Tongue (tissue), 2 donors: ENCODE results near the gene QDPR. TPM values are rescaled to one million over a fixed set of nuclear protein-coding genes. Genes with fewer than 3 reads are reported as not detected.
A peak's percentile ranks its signal among the peaks of the same experiment; 100 is the strongest.
"Not testable (repeated sequence)": the region's sequence is repeated elsewhere in the genome, so short reads cannot be mapped to it uniquely, and the experiment has no call there.

Source experiments
- DNase-seq: peaks from one replicate; pipeline ENCODE4 v3.0.0-alpha.2; 2015
- total RNA-seq: library from RNA; depleted of rRNA; stranded (reverse); fragments of >200 nt; gene quantifications from one replicate; pipeline ENCODE4 v1.2.3, GENCODE V29; 2014

The QDPR gene
- total RNA-seq, 1 donor from 2014 or later, result 49.9 TPM

DNA sequence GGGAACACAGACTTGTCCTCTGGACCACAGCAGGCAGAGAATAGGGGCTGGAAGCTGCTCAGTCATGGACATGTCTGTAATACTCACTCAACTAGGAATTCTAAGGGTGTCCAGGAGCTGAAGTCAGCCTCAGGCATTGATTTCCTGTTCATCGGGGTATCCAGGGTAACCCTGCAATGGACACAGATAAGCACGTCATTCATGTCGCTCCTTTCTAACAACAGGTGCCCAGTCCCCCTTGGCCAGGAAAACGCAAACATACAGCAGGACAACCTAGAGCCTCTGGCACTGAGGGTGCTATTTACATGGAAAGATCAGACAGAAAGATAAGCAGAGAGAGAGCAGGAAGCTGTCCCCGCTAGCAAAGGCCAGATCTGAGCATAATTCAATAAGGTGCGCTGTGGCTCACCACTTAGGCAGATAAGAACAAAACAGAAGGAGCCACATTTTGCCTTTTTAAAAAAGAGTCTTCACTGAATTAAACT is 21.3 kb downstream of the QDPR start:
- DNase-seq, result no peak

DNA sequence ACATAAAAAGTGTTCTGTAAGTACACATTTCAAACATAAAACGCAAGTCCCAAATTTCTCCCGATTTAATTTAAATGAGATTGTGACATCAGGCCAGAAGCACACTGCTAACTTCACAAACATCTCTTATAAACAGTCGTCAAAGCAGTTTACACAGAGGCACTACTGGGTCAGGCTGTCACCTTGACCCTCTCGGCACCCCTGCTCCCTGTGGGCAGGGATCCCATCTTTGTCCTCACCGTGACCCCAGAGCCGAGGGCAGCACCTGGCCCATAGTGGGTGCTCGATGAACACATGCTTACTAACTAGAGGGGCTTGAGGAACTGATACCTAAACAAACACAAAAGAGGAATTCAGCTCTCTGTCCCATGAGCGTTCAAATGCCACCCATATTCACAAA is 22.2 kb downstream of the QDPR start:
- no peak for DNase-seq

DNA sequence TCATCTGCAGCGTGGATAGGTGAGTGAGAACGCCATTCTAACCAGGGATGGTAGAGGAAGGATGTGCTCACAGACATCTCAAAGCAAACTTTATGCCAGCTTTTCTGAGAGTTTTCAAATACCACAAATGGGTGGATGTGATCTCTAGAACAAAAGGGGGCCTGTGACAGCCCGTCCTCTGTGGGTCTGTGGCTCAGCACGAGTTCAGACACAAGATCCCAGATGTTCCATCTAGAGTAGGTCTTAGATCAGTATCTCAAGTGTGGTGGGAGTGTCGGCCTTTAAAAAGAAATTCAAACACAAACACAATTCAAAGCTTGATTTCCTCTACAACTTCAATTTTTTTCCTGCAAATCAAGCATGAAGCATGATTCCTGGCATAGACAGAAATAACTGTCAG is 22.8 kb downstream of the QDPR start:
- DNase-seq, result no peak

DNA sequence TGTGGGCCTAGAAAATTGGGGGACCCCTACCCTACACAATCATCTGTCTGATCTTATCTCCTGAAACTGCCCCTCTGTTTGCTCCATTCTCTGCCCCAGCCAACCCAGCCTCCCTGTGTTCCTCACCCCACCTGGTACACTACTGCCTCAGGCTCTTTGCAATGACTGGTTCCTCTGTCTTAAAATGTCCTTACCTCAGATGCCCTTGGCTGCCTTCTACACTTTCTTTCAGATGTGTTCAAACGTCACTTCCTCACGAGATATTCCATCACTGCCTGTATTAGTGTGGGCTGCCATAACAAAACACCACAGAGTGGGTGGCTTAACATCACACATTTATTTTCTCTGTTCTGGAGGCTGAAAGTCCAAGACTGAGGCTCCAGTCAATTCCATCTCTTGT is 29.2 kb downstream of the QDPR start:
- DNase-seq, result no peak

DNA sequence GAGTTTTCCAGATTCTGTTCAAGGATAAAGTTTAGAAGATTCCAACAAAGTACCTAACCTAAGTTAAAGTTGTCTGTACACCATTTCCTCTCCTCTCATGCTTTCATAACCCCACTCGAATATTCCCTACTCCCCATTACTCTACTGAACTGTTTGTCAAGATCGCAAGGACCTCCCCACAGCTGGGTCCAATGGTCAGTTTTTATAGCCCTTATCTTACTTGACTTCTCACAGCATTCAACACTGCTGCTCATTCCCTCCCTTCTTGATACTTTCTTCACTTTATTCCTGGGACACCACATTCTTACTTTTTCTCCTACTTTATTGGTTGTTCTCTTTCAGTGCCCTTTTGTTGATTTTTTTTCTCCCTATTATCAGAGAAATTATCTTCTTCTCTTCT is 30.9 kb downstream of the QDPR start:
- no peak for DNase-seq

DNA sequence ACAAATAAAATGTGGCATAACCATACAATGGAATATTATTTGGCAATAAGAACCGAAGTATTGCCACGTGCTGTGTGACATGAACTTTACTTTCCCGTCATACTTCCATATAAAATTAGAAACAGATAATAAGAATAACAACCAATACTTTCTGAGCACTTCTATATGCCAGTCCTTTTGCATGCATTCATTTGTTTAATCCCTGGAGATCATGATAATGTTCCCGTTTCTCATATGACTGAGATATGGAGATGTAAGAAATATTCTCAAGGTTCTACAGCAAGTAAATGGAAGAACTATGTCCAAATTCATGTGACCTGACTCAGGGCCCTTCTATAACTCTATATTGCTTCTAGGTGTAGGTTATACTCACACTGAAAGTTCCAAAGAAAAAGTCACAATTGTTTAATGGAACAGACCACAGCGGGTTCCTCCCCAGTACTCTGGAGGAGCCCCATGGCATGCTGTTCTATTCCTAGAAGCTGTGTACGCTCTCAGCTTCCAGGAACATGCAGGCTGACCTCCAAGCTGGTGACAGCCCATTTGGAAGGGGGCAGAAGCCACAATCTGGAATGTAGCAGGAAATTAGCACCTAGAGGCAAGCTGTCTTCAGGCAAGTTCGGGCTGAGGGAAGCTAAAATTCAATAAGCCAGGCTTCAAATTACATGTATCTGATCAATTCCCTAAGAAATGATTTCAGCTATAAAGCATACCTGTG is 31.5 kb downstream of the QDPR start:
- no peak for DNase-seq

DNA sequence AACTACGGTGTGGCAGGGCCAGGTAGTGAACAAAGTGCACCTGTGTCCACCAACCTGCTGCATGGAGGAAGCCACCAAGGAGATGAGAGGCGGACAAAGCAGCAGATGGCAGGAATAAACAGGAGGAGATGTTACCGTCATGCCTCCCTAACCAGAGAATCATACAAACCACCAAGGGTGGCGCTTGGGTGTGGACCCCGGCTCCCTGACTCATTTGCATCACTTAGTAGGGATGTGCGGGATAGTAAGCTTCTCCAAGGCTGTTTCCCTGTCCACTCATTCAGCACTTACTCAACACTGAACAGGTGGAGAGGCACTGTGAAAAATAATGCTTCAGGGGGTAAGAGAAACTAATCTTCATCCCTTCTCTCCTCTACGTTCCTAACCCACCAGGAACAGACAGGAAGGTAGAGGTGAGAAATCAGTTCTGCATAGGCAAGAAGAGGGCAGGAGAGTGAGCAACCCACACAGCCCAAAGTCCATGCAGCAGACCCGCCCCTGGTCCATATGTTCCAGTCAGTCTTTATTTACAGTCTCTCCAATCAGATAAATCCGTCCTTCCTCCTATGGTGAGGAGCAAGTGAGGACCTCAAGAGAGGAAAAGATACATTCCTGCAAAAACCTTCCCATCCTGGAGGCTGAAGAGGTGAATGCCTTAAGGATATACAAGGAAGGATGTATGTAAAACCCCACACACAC is 34.0 kb downstream of the QDPR start:
- no peak for DNase-seq

DNA sequence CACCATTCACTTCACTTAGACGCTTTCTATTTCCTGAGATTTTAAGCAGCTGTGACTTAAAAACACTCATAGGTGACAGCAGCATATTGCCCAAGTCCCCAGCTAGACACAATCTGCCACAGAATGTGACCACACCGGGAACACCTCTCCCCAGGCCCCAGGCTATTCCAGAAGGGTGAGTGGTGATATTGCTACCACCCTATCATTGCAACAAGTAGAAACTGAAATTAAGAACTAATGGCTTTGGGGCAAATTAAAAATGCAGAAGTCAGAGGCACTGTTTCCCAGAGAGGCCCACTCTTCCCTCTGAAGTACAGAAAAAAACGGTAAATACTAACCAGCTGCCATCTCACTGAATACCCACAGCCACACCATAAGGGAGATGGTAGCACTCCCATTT is 35.0 kb downstream of the QDPR start:
- DNase-seq, result no peak

DNA sequence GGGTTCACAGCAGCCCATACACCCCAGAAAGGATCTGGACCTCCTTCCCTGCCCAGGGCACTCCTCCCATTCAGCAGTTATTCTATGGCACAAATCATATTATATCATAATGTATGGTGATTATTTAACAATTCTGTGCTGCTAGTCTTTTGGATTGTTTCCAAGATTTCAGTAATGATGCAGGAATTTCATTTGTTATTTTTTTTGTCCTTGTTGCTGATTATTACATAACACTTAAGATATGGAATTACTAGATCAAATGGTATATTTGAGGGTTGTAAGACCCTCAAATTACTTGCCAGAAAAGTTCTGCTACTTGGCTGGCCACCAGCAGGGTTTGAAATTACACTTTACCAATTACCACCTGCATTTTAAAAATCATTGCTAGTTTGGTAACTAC is 36.4 kb downstream of the QDPR start:
- DNase-seq, result no peak

DNA sequence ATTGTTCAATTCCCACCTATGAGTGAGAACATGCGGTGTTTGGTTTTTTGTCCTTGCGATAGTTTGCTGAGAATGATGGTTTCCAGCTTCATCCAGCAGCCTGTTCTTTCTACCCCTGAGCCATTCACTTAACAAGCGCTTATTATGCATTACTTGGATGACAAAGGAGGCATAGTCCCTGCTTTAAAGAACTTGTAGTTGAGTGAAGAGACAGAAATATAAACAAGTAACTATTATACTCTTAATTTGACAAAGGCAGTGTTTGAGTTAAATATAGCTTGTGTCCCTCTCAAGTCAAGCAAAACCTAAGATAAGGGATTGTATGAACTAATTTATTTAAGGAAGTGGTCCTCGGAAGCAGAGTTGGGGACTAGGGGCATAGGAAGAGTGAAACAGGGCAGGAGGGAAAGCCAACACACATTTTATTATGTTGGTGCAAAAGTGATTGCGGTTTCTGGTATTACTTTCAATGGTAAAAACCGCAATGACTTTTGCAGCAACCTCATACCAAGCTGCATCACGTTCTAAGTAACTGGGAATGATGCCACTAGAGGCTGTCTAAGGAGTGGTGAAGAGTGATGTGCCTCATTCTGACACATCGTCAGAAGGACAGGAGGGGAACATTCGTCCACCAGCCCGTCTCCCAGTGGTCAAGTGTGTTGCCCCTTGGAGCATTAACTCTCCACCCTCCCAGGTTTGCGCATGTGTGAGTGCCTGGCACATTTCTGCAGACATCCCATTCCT is 41.8 kb downstream of the QDPR start:
- DNase-seq, result no peak

DNA sequence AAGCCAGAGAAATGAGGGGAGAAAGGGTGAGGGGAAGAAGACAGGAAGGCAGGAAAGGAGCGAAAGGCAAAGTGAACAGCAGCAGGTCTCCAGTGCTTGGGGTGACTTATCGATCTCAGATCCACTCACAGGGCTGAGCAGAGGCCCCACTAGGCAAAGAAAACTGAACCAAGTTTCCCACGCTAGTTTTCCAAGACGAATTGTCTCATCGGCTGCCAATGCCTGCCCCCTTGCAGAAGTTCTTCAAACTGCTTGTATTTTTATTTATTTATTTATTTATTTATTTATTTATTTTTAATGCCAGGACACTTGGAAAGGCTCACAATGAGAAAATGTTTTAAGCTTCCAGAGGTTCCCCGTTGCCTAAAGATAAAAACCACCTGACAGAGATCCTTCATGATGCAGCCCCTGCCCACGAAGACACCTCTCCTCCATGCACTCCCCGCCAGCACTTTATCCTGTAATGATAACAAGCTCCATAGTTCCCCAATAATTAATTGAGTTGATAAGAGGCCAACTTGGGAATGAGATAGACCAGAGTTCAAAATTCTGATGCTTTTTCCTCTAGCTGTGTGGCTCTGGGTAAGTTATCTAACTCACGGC is 43.2 kb downstream of the QDPR start:
- peak; percentile 79 for DNase-seq

DNA sequence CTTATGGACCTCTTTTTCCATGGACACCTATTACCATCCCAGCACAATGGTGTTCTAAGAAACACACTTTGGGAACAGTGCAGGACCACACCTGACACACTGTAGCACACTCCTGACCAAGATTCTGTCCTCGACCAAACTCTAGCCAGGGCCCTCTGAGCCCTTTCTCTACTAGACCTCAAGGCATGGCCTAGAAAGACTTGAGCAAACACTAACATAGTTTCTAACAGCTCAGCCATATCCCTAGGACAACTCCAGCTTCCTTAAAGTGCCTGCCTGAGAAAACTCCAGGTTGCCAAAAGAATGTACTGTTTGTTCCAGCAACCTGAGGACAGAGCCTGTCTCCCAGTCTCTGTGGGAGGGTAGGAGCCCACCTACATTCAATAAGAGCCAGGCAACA is 48.3 kb downstream of the QDPR start:
- DNase-seq, result no peak

DNA sequence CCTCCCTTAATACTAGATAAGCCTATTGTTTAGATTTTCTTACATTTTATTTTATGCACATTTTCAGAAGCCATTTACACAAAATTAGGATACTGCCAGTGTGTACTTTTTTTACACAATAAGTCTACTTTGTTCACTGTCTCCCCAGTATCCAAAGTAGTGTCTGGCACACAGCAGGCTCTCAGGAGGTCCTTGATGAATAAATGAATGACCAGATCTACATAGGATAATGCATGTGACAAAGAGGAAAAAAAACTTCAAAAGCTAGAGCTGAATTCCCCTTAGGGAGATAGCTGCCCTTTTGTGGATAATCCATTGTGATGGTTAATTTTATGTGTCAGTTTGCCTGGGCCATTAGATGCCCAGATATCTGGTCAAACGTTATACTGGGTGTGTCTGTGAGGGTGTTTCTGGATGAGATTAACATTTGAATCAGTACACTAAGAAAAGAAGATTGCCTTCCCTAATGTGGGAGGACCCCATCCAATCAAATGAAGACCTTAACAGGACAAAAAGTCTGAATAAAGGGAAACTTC is 61.6 kb downstream of the QDPR start:
- no peak for DNase-seq

DNA sequence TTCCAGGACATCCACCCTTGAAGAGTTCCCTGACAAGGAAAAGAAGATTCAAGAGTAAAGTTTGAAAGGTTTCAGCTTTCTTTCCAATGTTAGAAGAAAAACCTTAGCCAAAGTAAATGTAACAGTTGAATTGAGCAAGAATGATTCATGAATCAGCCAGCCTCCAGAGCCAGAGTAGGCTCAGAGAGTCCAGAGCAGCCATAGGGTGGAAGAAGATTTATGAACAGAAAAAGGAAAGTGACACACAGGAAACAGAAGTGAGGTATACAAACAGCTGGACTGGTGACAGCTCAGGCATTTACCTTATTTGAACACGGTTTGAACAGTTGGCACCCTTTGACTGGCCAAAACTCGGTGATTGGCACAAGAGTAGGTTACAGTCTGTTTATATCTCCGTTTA is 63.2 kb downstream of the QDPR start:
- DNase-seq, result peak; percentile 24

DNA sequence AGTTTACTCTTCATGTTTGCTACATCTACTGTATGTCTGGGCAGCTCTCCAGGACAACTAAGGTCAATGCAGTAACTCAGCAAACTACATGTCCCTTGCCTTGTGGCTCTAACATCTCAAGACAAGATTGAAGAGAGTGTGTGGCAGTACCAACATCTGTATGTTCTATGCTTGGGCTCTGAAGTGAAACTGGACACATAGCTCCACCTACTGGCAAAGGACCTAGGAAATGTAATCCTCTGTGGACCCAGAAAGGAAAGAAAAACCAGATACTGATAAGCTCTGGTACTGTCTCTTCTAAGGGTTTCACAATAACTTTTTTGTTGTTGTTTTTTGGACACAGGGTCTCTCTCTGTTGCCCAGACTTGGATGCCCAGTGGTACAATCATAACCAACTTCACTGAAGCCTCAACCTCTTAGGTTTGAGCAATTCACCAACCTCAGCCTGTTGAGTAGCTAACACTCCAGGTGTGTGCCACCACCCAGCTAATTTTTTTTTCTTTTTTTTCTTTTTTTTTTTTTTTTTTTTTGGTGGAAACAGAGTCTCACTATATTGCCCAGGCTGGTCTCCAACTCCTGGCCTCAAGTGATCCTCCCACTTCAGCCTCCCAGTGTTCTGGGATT is 64.1 kb downstream of the QDPR start:
- peak; percentile 81 for DNase-seq

DNA sequence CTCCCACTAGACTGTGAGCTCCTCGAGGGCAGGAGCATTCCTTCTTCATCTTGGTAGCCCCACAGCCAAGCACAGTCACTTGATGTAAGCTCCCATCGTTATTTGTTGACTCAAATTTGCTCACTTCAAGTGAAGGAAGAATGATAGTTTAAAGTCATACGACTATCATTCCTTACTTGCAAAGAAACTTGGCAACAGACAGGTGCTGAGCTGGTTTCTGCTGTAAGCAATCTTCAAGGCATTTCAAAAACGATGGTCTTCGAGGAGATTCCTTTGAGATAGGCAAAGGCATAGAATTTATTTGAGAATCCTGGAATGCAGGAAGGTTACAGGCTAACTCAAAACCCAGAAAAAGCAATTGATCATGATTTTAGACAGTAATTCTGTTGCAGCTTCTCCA is 64.8 kb downstream of the QDPR start:
- no peak for DNase-seq

DNA sequence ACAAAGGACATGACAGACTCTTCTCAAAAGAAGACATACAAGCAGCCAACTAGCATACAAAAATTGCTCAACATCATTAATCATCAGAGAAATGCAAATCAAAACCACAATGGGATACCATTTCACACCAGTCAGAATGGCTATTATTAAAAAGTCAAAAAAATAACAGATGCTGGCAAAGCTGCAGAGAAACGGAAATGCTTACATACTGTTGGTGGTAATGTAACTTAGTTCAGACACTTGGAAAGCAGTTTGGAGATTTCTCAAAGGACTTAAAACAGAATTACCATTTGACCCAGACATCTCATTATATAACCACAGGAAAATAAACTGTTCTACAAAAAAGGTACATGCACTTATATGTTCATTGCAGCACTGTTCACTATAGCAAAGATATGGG is 69.4 kb downstream of the QDPR start:
- not testable (repeated sequence) for DNase-seq

DNA sequence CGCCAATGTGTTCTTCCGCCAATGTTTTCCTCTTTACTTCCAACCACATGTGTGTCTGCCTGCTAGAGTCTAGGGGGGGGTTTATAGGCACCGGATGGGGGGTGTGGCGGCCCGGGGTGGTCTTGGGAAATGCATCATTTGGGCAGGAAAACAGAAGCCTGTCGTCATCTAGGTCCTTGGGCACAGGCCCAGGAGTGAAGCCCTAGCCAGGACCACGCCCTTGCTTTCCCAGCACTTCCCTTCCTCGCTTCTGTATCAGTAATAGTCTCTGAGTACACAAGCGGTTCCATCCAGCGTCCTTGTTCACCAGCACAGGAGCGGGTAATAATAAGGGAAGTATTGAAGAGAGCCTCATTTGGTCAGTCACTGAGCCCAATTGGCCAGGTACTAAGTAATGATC is 74.5 kb downstream of the QDPR start:
- no peak for DNase-seq

DNA sequence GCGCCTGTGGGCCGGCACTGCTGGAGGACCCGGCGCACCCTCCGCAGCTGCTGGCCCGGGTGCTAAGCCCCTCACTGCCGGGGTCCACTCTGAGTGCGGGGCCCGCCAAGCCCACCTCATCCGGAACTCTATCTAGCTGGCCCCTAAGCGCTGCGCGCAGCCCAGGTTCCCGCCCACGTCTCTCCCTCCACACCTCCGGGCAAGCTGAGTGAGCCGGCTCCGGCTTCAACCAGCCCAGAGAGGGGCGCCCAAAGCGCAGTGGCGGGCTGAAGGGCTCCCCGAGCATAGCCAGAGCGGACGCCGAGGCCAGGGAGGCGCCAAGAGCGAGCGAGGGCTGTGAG is 75.2 kb downstream of the QDPR start:
- no peak for DNase-seq
